Glomerular endothelial cell (primary cell): ENCODE results near the gene BRSK1. TPM values are rescaled to one million over a fixed set of nuclear protein-coding genes. Genes with fewer than 3 reads are reported as not detected.
"Not testable (repeated sequence)": the region's sequence is repeated elsewhere in the genome, so short reads cannot be mapped to it uniquely, and the experiment has no call there.

Experiments used
- DNase-seq: peaks from one replicate; pipeline ENCODE4 v3.0.0-alpha.2; 2011; ENCODE audit warnings: low read depth, low spot score; ENCODE audit errors: extremely low read depth
- total RNA-seq: library from RNA; depleted of rRNA; stranded (reverse); fragments of >200 nt; gene quantifications from 2 replicates; pipeline ENCODE4 v1.2.3, GENCODE V29; 2015

Gene BRSK1
- total RNA-seq, 1 donor from 2014 or later = 1.2 TPM

DNA sequence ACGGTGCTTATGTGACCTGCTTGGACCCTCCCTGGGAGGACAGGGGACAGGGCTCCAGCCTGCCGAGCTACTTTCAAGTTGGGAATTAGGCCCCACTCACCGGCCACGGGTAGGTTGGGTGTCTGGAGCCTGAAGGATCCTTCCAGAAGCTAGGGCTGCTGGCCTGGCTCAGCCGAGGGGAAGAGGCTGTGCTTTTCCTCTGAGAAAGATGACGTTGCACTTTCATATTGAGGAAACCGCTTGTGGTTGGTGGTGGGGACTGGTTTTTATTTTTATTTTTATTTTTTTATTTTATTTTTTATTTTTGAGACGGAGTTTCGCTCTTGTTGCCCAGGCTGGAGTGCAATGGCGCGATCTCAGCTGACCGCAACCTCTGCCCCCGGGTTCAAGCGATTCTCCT lies 41.4 kb downstream of the BRSK1 start, which contains the start of gene TMEM150B:
Gene TMEM150B (minus strand): TSS at position 170 of the 400 bp plus-strand sequence. CDS start 4,305 bp downstream, outside the sequence.
- no peak for DNase-seq

GRCh38 chr19:55328774-55329318 lies 45.0 kb downstream of the BRSK1 start:
- not testable (repeated sequence) for DNase-seq

- not testable (repeated sequence) for DNase-seq
Measured at GRCh38 chr19:55329791-55330190, 46.0 kb downstream of the BRSK1 start.

GRCh38 chr19:55333870-55334269 lies 50.1 kb downstream of the BRSK1 start:
- DNase-seq = no peak

- no peak for DNase-seq
Measured at GRCh38 chr19:55336101-55336500, 52.3 kb downstream of the BRSK1 start.

- peak; percentile 100 for DNase-seq
Measured at GRCh38 chr19:55339105-55339888, 55.5 kb downstream of the BRSK1 start, which contains the start of gene KMT5C. KMT5C (plus strand) TSS chr19:55339876; CDS start chr19:55341937, 2,061 bp downstream.

DNA sequence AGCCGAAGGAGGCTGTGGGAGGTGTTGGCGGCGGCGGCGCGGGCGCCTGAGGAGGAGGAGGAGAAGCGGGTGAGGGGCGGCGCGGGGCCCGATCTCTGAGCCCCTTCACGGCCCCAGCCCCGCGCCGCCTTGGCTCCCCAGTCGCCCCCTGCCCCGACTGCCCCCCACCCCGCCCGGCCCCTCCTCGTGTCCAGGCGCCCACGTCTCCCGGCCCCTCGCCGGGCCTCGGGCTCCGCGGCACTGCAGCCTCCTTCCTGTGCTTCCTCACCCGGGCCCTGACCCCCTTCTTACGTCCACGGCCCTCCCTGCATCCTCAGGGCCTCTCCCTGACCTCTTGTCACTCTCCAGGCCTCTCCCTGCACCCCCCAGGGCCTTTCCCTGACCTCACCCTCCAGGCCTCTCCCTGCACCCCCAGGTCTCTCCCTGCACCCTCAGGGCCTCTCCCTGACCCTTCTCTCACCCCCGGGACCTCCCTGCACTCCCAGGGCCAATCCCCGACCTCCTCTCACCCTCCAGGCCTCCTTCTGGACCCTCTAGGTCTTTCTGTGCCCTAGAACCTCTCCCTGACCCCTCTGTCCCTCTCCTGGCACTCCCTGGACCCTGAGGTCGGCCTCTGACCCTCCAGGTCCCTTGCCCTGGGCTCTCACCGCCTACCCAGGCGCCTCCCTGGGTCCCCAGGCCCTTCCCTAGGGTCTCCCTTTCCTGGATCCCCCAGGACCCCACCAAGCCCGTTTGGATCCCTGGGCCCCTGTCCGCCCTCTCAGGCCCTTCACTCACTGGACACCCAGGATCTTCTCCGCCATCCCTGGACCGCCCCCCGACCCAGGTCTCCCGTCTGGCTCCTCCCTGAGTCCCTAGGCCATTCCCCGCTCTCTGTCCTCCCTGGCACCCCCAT lies 56.3 kb downstream of the BRSK1 start:
- no peak for DNase-seq

- DNase-seq = no peak
Measured at GRCh38 chr19:55340784-55341147, 57.0 kb downstream of the BRSK1 start.

DNA sequence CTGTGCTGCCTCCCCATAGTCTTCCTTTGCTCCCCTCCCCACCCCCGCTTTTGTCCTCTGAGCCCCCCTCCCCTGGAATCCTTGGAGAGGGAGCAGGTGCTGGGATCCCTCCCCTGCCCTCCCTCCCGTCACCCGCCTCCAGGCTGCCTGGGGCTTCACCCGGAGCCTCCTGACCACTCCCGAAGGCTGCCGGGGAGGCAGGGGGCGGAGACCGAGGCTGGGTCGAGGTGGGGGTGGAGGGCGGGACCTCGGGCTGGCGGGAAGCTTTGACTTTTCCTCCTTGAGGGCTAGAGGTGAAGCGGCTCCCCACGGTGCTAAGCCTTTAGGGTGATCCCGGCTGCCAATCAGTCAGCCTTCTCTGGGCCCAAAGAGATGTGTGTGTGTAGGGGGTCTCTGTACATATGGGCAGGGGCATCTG lies 57.4 kb downstream of the BRSK1 start:
- DNase-seq = no peak

DNA sequence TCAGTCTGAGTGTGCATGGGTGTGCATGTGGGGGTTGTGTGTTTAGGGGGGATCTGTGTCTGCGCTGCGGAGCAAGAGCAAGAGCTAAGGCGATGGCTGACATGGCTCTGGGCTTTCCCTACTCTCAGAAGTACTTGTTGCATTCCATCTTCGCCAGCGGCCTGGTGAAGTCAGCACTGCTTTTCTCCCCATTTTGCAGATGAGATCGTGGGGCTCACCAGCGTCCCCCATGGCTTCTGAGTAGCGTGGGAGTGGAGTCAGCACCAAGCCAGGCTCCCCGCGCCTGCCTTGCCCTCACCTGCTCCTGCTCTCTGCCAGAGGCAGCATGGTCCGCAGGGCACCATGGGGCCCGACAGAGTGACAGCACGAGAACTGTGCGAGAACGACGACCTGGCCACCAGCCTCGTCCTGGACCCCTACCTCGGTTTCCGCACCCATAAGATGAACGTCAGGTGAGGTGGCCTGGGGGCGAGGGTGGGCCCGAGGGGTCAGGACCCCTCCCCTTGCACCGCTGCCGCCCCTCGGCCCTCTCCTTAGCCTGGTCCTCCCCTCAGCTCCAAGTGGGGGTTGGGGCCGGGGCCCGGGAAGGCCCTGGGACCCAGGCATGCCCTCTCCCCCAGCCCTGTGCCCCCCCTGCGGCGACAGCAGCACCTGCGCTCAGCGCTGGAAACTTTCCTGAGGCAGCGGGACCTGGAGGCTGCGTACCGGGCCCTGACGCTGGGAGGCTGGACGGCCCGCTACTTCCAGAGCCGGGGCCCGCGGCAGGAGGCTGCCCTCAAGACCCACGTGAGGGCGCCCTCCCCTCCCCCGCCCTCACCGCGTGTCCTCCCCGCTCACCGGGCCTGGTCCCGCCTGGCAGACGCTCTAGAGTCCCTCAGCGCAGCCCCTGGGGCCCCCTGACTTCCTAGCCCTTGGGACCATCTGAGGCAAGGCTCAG lies 58.1 kb downstream of the BRSK1 start:
- DNase-seq = no peak

GRCh38 chr19:55344444-55344843 lies 60.6 kb downstream of the BRSK1 start:
- DNase-seq = no peak

DNA sequence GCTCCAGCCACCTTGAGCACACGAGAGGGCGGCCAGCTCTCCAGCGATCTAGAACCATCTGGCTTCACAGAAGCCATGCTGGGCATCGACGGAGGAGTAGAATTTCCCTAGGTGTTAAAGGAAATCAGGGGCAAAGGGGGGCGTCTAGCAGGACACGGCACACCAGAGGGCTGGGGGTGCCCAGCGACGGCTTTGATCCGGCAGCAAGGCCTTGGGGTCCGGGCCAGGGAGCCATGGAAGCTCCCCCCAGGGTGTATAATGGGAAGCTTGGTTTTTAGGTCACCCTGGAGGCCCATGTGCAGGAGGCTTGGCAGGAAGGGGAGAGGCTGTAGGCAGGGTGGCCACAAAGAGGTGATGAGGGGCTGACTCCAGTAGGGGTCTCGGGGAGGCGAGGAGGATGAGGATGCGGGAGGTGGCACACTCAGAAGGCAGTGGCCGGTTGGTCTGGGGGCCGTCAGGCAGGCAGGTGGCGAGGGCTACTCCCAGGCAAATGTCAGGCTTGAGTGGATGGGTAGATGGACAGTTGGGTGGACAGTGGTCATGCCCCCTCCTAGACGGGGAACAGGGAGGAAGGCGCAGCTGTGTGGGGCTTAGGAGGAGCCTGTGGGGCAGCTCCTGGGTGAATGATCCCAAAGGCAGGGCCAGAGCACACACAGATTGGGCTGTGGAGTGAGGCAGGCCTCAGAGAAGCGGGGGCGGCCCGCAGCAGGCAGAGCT lies 61.5 kb downstream of the BRSK1 start:
- DNase-seq = no peak

GRCh38 chr19:55345818-55346724 lies 62.3 kb downstream of the BRSK1 start:
- DNase-seq = no peak

DNA sequence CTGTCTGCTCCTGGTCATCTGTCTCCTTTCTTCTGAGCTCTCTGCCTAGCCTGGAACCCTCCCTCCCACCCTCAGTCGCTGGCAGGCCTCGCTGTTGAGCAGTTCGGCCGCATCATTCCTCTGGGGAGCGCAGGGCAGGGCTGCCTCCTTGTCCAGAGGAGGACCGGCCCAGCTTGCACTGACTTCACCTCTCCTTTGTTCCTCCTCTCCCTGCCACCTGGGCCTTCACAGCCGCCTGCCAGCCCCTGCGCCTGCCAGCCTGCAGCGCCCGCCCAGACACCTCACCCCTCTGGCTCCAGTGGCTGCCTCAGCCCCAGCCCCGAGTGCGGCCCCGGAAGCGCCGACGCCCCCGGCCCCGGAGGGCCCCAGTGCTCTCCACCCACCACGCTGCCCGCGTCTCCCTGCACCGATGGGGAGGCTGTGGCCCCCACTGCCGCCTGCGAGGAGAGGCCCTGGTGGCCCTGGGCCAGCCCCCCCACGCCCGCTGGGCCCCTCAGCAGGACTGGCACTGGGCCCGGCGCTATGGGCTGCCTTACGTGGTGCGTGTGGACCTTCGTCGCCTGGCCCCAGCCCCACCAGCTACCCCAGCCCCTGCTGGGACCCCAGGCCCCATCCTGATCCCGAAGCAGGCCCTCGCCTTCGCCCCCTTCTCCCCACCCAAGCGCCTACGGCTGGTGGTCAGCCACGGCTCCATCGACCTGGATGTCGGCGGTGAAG lies 63.1 kb downstream of the BRSK1 start:
- DNase-seq = no peak

DNA sequence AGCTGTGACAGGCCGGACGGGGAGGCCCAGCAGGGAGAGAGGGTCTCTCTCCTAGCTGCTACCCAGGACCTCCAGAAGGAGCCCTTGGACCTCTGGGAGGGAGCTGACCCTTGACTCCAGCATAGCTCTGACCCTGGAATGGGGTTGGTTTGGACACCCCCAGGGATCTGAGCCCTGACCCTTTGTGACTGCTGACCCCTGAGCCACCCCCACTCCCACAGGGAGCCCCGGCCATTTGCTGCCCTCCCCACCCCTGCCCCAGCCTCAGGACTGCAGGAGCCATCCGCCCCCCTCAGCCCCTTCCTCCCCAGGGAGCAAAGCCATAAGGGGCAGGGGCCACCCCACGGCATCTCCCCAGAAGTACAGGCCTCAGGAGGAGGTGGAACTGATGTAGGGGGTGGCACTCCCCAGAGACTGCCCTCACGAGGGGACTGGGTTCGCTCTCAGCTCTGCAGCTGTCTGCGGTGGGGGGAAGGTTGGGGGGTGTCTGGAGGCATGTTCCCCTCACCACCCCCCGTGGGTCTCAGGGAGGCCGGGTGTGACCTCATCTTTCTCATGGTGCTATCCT lies 63.7 kb downstream of the BRSK1 start:
- no peak for DNase-seq

DNA sequence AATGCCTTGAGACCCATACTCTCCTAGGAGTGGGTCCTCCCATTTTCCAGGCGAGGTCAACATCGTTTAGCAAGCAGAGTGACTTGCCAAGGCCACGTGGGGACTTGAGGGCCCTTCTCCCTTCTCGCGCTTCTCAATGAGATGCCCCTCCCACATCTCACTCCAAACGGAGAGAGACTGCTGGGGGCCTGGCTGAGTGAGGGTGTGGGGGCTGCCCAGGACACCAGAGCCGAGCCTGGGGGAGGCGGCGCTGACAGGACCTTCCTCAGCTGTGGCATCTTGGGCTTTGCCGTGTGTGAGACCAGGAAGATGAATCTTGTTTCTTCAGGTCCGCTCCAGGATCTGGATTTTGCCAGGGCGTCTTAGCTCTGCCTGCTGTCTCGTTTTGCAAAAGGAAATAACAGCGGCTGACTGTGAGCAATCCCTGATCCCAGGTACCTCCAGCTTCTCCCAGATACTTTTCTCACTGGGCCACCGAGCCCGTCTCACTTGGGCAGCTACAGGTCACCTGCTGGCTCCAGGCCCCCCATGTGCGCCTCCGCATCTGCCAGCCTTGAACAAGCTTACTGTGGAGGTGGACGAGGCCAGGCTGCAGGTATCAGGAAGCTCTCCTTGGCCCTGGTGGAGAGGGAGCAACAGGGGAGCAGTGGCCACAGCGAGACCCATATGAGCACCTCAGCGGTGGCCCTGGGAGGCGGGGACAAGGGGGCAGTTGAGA lies 64.7 kb downstream of the BRSK1 start:
- DNase-seq = no peak
